HTR-8/SVneo (cell line): Measurements from ENCODE around the gene HLA-DMA.

ENCODE experiments used
- DNase-seq: peaks from one replicate; pipeline ENCODE4 v3.0.0; 2011; ENCODE audit warnings: low spot score, mixed read lengths; ENCODE audit not compliant: insufficient read length
- FAIRE-seq: peaks from 2 replicates; lab custom pipeline; 2011; peaks lifted over from hg19 to GRCh38; lab: Jason Lieb, UNC

Gene HLA-DMA

DNA sequence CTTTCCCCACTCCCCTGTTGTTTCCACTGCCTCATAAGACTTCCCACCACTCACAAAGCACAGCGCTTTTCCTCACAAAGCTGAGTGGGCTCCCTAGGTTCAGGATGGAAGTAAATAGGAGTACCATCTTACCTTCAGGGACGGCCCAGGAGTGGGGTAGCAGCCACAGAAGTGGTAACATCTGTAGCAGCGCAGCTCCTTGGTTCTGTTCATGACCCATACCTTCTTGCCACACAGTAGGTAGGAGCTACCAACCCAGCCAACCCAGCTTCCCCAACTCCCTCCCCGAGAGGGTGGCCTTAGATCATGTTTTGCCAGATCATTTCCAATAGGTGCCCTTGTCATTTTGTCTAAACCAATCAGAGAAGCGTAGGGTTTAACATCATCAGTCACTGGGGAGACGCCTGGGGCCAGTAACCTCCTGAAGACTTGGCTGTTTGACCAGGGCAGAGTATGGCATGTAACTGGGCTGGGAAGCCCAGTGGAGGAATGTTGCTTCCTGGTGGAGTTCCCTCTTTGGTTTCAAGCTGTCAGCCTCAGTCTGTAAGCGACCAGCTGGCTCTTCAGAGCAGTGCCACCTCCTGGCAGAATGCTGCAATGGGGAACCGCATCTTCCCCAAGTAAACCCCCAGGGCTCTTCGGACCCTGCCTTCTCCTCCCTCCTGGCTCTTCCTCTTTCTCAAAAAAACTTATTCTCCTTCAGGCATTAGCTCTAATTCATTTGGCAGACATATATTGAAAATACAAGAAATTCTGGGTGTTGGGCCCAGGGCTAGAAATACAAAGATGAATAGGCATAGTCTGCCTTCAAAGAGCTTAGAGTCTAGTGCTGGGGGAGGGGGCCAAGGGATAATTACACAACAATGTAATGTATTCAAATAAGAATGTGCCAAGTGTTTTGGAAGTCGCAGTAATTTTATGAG is at the start of gene HLA-DMA:
TSS of gene HLA-DMA (minus strand) at position 281 of the 923 bp plus-strand sequence. CDS start at position 220, 61 bp downstream.
- FAIRE-seq (peak; percentile 78), DNase-seq (peak; percentile 75)

- FAIRE-seq (no peak), DNase-seq (no peak)
These were observed 48.8 kb upstream of the HLA-DMA start for GRCh38 chr6:33001685-33002084.

DNA sequence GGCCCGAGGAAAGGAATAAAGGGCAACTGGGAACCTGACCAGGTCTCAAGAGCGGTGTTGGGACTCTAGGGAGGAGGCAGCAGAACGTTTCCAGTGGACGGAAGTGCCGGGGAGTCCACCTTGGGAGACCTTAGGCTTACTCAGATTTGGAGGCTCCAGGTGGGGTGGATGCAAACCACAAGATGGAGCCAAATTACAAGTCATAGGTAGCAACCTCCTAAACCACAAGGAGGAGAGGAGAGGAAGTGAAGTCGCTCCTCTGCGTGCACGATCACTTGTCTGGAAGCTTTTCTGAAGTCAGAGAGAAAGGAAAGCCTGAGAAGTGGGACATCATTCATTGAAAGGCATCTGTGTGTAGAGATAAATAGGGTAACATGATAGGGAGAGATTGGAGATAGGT is 47.2 kb upstream of the HLA-DMA start:
- no peak for FAIRE-seq
- no peak for DNase-seq

- FAIRE-seq: no peak
These were observed 42.6 kb upstream of the HLA-DMA start for GRCh38 chr6:32995448-32995847.

GRCh38 chr6:32993363-32993973 is 40.6 kb upstream of the HLA-DMA start:
- no peak for FAIRE-seq

More at GRCh38 chr6:32995448-32995847, 42.6 kb upstream of the HLA-DMA start:
- no peak for DNase-seq

DNA sequence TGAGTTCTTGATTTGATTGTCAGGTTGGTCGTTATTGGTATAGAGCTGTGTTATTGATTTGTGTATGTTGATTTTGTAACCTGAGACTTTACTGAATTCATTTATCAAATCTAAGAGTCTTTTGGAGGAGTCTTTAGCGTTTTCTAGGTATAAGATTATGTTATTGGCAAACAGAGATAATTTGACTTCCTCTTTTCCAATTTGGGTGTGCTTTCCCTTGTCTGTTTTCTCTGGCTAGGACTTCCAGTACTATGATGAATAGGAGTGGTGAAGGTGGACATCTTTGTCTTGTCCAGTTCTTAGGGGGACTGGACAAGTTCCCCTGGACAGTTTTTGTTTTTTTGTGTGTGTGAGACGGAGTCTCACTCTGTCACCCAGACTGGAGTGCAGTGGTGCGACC is 39.1 kb upstream of the HLA-DMA start:
- FAIRE-seq: no peak
- no peak for DNase-seq

More at GRCh38 chr6:32993363-32993973, 40.6 kb upstream of the HLA-DMA start:
- no peak for DNase-seq

- FAIRE-seq (no peak), DNase-seq (no peak)
These were observed 36.5 kb upstream of the HLA-DMA start for GRCh38 chr6:32989368-32989767.

- FAIRE-seq: no peak
- peak; percentile 74 for DNase-seq
These were observed 31.9 kb upstream of the HLA-DMA start for GRCh38 chr6:32984622-32985389.

- FAIRE-seq: no peak
- no peak for DNase-seq
These were observed 31.2 kb upstream of the HLA-DMA start for GRCh38 chr6:32983964-32984621.

DNA sequence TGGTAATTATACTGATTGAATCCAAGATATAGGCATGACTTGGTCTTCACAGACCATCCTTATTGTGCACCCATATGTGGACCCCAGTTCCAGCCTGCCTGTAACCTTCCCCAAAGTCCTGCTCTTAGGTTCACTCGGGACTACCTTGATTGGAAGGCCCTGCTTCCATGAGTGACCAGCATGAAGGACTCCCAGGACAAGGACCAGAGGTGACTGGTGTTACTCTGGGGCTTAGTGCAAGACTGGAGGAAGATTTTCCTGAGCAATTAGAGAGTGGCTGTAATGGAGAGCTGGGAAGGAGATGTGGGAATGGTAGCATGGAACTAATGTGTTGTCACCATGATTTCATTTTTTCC is 30.6 kb upstream of the HLA-DMA start:
- FAIRE-seq: no peak
- DNase-seq: no peak

DNA sequence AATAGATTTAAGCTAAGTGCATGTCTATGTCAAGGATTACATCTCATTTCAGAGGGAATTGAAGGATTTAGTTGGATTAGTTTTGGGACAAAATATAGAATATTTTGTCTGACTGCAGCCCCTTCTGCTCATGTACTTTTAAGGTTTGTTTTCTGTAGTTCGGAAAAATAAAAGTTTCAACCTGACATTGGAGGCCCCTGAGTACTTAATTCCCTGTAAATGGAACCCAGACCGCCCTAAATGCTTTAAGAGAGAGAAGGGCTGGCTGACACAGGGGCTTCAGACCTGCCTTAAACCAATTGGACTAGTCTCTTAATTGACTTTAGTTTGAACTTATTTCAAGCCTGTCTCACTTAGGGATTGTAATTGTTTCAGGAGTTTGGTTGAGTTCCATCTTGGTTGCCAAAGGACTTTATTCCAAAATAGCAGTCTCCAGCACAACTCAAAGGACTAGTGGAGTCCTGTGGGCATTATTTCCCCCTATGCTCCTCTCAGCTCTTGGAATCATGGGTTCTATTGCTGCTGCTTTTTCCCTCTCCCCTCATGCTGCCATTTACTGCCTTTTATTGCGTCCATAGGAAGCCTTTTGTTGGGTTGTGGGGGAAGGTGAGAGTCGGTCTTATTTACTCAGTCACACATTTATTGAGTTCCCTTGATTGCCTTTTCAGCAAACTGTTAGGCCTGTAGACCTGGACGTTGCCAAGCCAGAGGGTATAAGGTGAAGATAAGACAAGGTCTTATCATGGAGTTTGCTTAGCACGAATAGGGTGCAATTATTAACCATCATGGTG is 30.0 kb upstream of the HLA-DMA start:
- FAIRE-seq (no peak), DNase-seq (no peak)

DNA sequence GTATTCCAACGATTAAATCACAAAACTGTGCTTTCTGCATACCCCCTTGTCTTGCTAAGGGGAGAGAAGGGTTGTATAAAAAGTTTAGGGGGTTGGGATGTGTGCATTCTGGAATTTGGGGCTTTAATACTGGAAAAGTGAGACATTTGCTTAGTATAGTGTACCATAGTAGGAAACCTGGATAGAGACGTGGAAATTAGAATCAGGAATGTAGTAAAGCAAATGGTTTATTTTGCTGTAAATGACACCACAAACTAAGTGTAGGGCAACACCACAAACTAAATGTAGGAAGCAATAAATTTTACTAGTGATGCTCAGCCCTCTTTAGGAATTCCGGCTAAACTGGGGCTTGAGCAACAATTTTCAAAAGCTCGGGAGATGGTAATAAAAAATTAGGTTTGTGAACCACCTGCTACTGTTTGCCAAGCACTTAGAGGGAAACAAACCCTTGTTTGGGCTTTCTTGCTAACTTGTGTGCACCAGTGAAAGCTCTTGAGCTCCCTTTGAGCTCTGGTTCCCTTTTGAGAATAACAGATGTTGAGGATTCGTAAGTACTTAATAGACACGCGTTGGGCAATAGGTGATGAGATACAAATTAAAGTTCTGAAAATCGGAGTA is 29.3 kb upstream of the HLA-DMA start:
- DNase-seq: no peak
- FAIRE-seq: no peak

DNA sequence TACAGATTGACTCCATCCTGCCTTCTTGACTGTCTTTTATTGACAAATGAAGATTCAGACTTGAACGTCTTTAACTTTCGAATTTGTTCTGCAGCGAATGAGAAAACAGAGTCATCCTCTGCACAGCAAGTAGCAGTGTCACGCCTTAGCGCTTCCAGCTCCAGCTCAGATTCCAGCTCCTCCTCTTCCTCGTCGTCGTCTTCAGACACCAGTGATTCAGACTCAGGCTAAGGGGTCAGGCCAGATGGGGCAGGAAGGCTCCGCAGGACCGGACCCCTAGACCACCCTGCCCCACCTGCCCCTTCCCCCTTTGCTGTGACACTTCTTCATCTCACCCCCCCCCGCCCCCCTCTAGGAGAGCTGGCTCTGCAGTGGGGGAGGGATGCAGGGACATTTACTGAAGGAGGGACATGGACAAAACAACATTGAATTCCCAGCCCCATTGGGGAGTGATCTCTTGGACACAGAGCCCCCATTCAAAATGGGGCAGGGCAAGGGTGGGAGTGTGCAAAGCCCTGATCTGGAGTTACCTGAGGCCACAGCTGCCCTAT is 27.7 kb upstream of the HLA-DMA start:
- FAIRE-seq (no peak), DNase-seq (no peak)

GRCh38 chr6:32979720-32980487 is 27.0 kb upstream of the HLA-DMA start:
- DNase-seq (no peak), FAIRE-seq (no peak)

DNA sequence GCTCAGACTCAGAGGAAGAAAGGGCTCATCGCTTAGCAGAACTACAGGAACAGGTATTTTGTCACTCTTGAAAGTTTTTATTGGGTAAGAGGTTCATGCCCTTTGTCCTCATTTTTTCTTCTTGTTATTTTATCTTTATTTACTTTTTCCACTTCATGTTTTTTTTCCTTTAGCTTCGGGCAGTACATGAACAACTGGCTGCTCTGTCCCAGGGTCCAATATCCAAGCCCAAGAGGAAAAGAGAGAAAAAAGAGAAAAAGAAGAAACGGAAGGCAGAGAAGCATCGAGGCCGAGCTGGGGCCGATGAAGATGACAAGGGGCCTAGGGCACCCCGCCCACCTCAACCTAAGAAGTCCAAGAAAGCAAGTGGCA is 25.0 kb upstream of the HLA-DMA start:
- no peak for DNase-seq

GRCh38 chr6:32977272-32977952 is 24.5 kb upstream of the HLA-DMA start:
- FAIRE-seq: no peak

More for the DNA sequence above, 25.0 kb upstream of the HLA-DMA start:
- no peak for FAIRE-seq

GRCh38 chr6:32976334-32977069 is 23.6 kb upstream of the HLA-DMA start:
- FAIRE-seq (no peak), DNase-seq (no peak)

More at GRCh38 chr6:32977272-32977952, 24.5 kb upstream of the HLA-DMA start:
- DNase-seq: no peak
